ENCODE data around the gene SLC30A7.

Gene SLC30A7

GRCh38 chr1:100936194-100936967 lies 40.5 kb downstream of the SLC30A7 start:
- Histone ChIP-seq H3K79me2 (ENCODE audit: low read length) (no peaks in the 10 kb centered on the region), H2AFZ (ENCODE audit: low read depth, low read length) (no peak overlapping the region), H3K9ac (ENCODE audit: low read length) (no peak overlapping the region), H3K27me3 (ENCODE audit: low read depth, low read length) (no peaks in the 10 kb centered on the region), H4K20me1 (ENCODE audit: insufficient read depth, low read length) (no peaks in the 10 kb centered on the region), H3K4me2 (ENCODE audit: low read length) (no peak overlapping the region), H3K36me3 (replicated peaks; ENCODE audit: low read depth, low read length) (peaks cover 3% of the 10 kb centered on the region), H3K27ac (ENCODE audit: low read length) (no peak overlapping the region), H3K4me3 (ENCODE audit: low read length) (no peak overlapping the region), H3K4me1 (ENCODE audit: low read length) (peaks cover 9% of the 10 kb centered on the region), H3K9me3 (ENCODE audit: insufficient read depth, low read length) (no peaks in the 10 kb centered on the region)
- TF ChIP-seq CTCF (IDR thresholded peaks at IDR 0.05; ENCODE audit: low read depth, low read length) (no peak), EZH2phosphoT487 (IDR thresholded peaks at IDR 0.05; ENCODE audit: low read depth) (no peak)

GRCh38 chr1:100941098-100941527 lies 45.2 kb downstream of the SLC30A7 start:
- Histone ChIP-seq H3K9me3 (ENCODE audit: insufficient read depth, low read length) (no peaks in the 10 kb centered on the region), H3K36me3 (replicated peaks; ENCODE audit: low read depth, low read length) (peaks cover 7% of the 10 kb centered on the region), H3K4me2 (ENCODE audit: low read length) (no peak overlapping the region), H3K79me2 (ENCODE audit: low read length) (no peaks in the 10 kb centered on the region), H2AFZ (ENCODE audit: low read depth, low read length) (no peak overlapping the region), H3K27ac (ENCODE audit: low read length) (no peak overlapping the region), H3K4me3 (ENCODE audit: low read length) (no peak overlapping the region), H3K27me3 (ENCODE audit: low read depth, low read length) (no peaks in the 10 kb centered on the region), H3K9ac (ENCODE audit: low read length) (no peak overlapping the region), H3K4me1 (ENCODE audit: low read length) (peaks cover 12% of the 10 kb centered on the region), H4K20me1 (ENCODE audit: insufficient read depth, low read length) (no peaks in the 10 kb centered on the region)
- TF ChIP-seq EZH2phosphoT487 (IDR thresholded peaks at IDR 0.05; ENCODE audit: low read depth) (no peak), CTCF (IDR thresholded peaks at IDR 0.05; ENCODE audit: low read depth, low read length) (no peak)

- Histone ChIP-seq H3K9me3 (ENCODE audit: insufficient read depth, low read length) (no peaks in the 10 kb centered on the region), H3K9ac (ENCODE audit: low read length) (no peak overlapping the region), H3K79me2 (ENCODE audit: low read length) (no peaks in the 10 kb centered on the region), H3K36me3 (replicated peaks; ENCODE audit: low read depth, low read length) (peaks cover 7% of the 10 kb centered on the region), H3K4me3 (ENCODE audit: low read length) (no peak overlapping the region), H3K4me2 (ENCODE audit: low read length) (no peak overlapping the region), H3K27ac (ENCODE audit: low read length) (no peak overlapping the region), H3K27me3 (ENCODE audit: low read depth, low read length) (no peaks in the 10 kb centered on the region), H3K4me1 (ENCODE audit: low read length) (peaks cover 12% of the 10 kb centered on the region), H4K20me1 (ENCODE audit: insufficient read depth, low read length) (no peaks in the 10 kb centered on the region), H2AFZ (ENCODE audit: low read depth, low read length) (no peak overlapping the region)
- TF ChIP-seq EZH2phosphoT487 (IDR thresholded peaks at IDR 0.05; ENCODE audit: low read depth) (no peak), CTCF (IDR thresholded peaks at IDR 0.05; ENCODE audit: low read depth, low read length) (no peak)
Measured at GRCh38 chr1:100941580-100942216, 45.8 kb downstream of the SLC30A7 start.

GRCh38 chr1:100942304-100943046 lies 46.6 kb downstream of the SLC30A7 start:
- no peak overlapping the region for H3K4me3 ChIP-seq (ENCODE audit: low read length)
- no peaks in the 10 kb centered on the region for H3K27me3 ChIP-seq (ENCODE audit: low read depth, low read length)
- H3K9me3 ChIP-seq (ENCODE audit: insufficient read depth, low read length), result no peaks in the 10 kb centered on the region
- peaks cover 12% of the 10 kb centered on the region for H3K4me1 ChIP-seq (ENCODE audit: low read length)
- no peak overlapping the region for H3K9ac ChIP-seq (ENCODE audit: low read length)
- no peak overlapping the region for H3K4me2 ChIP-seq (ENCODE audit: low read length)
- H2AFZ ChIP-seq (ENCODE audit: low read depth, low read length), result no peak overlapping the region
- peaks cover 7% of the 10 kb centered on the region for H3K36me3 ChIP-seq (replicated peaks; ENCODE audit: low read depth, low read length)
- TF ChIP-seq CTCF (IDR thresholded peaks at IDR 0.05; ENCODE audit: low read depth, low read length) (no peak), EZH2phosphoT487 (IDR thresholded peaks at IDR 0.05; ENCODE audit: low read depth) (no peak)
- H3K79me2 ChIP-seq (ENCODE audit: low read length), result no peaks in the 10 kb centered on the region
- no peaks in the 10 kb centered on the region for H4K20me1 ChIP-seq (ENCODE audit: insufficient read depth, low read length)
- H3K27ac ChIP-seq (ENCODE audit: low read length), result no peak overlapping the region
